Activated CD4-positive, alpha-beta memory T cell treated with anti-CD3 and anti-CD28 coated beads for 36 hours (primary cell): ENCODE results near the gene PRCD. TPM values are rescaled to one million over a fixed set of nuclear protein-coding genes. Genes with fewer than 3 reads are reported as not detected.

ENCODE experiments used
- CTCF ChIA-PET: fragments of 350-600 bp; sonication (Branson Sonifier 250); formaldehyde crosslinking; loops from one replicate; lab custom pipeline; 2021; ENCODE audit warnings: antibody characterized with exemption, inconsistent platforms; lab: Charles Lee
- POLR2A ChIA-PET: fragments of 350-600 bp; sonication (Branson Sonifier 250); formaldehyde crosslinking; loops from one replicate; lab custom pipeline; 2021; ENCODE audit warnings: antibody characterized with exemption; lab: Charles Lee
- DNase-seq: peaks from one replicate; pipeline ENCODE4 v3.0.0-alpha.2; 2020
- H3K27ac Mint-ChIP-seq: one replicate; pipeline ENCODE4 v1.8.0; 2021; ENCODE audit warnings: mixed read lengths
- H3K27me3 Mint-ChIP-seq: one replicate; pipeline ENCODE4 v1.8.0; 2021; ENCODE audit warnings: mixed read lengths
- H3K36me3 Mint-ChIP-seq: one replicate; pipeline ENCODE4 v1.8.0; 2021; ENCODE audit warnings: mixed read lengths
- H3K4me1 Mint-ChIP-seq: one replicate; pipeline ENCODE4 v1.8.0; 2021; ENCODE audit warnings: low read depth, mixed read lengths
- H3K4me3 Mint-ChIP-seq: one replicate; pipeline ENCODE4 v1.8.0; 2021; ENCODE audit warnings: mild to moderate bottlenecking, mixed read lengths
- H3K9me3 Mint-ChIP-seq: one replicate; pipeline ENCODE4 v1.8.0; 2021; ENCODE audit warnings: mixed read lengths
- intact Hi-C: fragments of 100-400 bp; cut with micrococcal nuclease; formaldehyde crosslinking; loops from one replicate; pipeline ENCODE4 v1.15.1; 2023
- total RNA-seq, 2 experiments: library from RNA; stranded (reverse); gene quantifications; one replicate each; pipeline ENCODE4 v1.2.3, GENCODE V29; 2021

PRCD gene
- total RNA-seq, 2 experiments from 2014 or later, result not detected

DNA sequence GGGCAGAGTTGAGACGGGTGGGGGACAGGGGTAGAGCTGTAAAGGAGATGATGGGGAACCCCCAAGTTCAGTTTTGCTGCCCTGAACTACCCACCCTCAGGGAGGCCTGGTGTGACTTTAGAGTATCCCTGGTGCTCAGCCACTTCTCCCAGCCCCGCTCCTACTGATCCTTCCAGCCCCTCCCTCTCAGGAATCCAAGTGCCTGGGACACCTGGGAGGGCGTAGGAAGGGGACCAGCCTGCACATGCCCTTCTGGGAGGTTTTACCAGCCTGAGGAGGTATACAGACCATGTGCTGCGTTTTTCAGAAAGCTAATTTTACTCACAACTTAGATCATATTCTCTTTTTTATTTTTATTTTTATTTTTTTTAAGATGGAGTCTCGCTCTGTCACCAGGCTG lies 41.7 kb downstream of the PRCD start:
- H3K27ac Mint-ChIP-seq, result no peak overlapping the region
- POLR2A ChIA-PET, result no interaction called here
- no peaks in the 10 kb centered on the region for H3K9me3 Mint-ChIP-seq
- peaks cover 13% of the 10 kb centered on the region for H3K4me1 Mint-ChIP-seq
- no peaks in the 10 kb centered on the region for H3K36me3 Mint-ChIP-seq
- intact Hi-C loops, result no loop called here
- CTCF ChIA-PET, result no interaction called here
- peaks cover 19% of the 10 kb centered on the region for H3K27me3 Mint-ChIP-seq
- DNase-seq, result no peak
- no peak overlapping the region for H3K4me3 Mint-ChIP-seq

DNA sequence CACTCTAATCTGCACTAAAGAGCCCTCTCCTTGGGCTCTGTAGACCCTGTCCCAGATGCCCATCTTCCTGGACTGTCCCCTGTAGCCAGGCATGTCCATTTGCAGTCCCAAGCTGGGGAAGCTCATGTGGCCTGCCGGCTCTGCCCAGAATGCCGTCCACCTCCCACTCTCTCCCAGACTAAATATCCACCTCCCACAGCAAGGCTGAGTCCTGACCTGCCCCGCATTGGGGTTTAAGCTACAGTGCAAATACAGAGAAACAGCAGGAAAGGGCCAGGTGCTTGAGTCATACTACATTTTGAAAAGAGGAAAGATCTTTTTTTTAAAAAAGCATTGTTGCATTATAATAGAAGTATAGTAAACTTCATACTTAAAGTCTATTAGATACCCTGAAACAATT lies 42.8 kb downstream of the PRCD start:
- Mint-ChIP-seq H3K4me3 (no peak overlapping the region), H3K36me3 (no peaks in the 10 kb centered on the region), H3K27ac (no peak overlapping the region), H3K4me1 (peaks cover 20% of the 10 kb centered on the region), H3K9me3 (no peaks in the 10 kb centered on the region), H3K27me3 (peaks cover 29% of the 10 kb centered on the region)
- CTCF ChIA-PET, result interaction anchor here (0.6 kb wide), 1 partner anchor 20 kb away, joined by 3 read pairs; no protein-coding TSS in a partner anchor
- no peak for DNase-seq
- POLR2A ChIA-PET, result no interaction called here
- intact Hi-C loops, result no loop called here

DNA sequence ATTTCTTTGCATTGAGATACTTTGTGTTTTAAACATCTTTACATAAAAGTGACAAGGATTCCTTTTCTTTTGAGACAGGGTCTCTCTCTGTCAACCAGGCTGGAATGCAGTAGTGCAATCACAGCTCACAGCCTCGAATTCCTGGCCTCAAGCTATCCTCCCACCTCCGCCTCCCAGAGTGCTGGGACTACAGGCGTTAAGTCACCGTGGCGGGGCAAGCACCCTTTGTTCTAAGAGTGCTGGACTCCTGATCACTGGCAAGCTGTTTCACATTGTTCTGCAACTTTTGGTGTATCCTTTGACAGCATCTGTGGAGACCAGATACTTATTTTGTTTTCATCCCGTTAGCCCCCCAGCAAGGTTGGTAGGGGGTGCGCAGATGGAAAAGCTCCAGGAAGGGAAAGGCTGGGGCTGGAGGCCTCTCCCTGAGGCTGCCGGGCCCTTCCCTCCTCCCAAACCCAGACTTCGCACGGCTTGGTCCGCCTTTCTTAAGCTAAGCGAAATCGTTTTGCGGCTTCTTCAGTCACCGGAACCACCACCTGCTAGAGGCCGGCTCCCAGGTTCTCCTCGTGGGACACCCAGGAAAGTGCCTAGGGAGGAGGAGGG lies 44.7 kb downstream of the PRCD start:
- intact Hi-C loops, result loop anchor here (5.0 kb wide), 1 partner anchor 48 kb away; no protein-coding TSS in a partner anchor
- CTCF ChIA-PET, result interaction anchor here (0.6 to 2.0 kb wide), 5 partner anchors 8 to 61 kb away, joined by 3 to 7 read pairs (median 3); no protein-coding TSS in a partner anchor
- no peaks in the 10 kb centered on the region for H3K9me3 Mint-ChIP-seq
- no peak overlapping the region for H3K27ac Mint-ChIP-seq
- H3K4me3 Mint-ChIP-seq, result peak overlapping the region; percentile 57
- POLR2A ChIA-PET, result no interaction called here
- no peak for DNase-seq
- peaks cover 44% of the 10 kb centered on the region for H3K27me3 Mint-ChIP-seq
- peaks cover 14% of the 10 kb centered on the region for H3K4me1 Mint-ChIP-seq
- peaks cover 3% of the 10 kb centered on the region for H3K36me3 Mint-ChIP-seq

DNA sequence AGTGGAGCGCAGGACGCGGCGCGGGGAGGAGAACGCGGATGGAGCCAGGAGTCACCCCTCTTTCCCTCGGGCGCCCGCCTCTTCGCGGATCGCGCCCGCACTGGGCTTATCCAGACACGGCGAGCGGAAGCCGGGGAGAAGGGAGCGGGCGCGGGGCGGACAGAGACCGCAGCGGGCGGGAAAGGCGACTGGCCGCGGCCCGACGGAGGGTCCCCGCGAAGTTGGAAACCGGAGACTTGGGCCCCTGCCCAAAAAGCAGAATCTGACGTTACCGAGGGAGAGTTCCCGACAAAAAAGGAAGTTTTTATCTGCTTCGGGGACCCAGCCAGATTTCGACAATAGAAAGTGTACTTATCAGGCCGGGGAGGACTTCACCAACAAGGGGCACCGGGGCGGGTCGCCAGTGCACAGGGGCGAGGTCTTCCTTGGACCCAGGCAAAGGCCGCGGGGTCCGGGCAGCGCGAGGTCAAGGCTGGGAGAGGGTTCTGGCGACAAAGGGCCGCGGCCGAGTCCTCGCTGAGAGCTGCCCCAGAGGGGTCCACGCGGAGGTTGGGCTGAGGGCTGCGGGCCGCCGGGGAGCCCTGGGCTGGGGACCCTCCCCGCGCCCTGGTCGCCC lies 45.3 kb downstream of the PRCD start:
- intact Hi-C loops, result loop anchor here (5.0 kb wide), 1 partner anchor 47 kb away; no protein-coding TSS in a partner anchor
- peaks cover 46% of the 10 kb centered on the region for H3K27me3 Mint-ChIP-seq
- peaks cover 13% of the 10 kb centered on the region for H3K4me1 Mint-ChIP-seq
- ChIA-PET CTCF (interaction anchor here (0.6 to 2.0 kb wide), 6 partner anchors 27 to 96 kb away, joined by 3 to 14 read pairs (median 5); no protein-coding TSS in a partner anchor), POLR2A (interaction anchor here (1.5 kb wide), 1 partner anchor 27 kb away, joined by 9 read pairs; no protein-coding TSS in a partner anchor)
- H3K9me3 Mint-ChIP-seq, result no peaks in the 10 kb centered on the region
- peaks cover 3% of the 10 kb centered on the region for H3K36me3 Mint-ChIP-seq
- DNase-seq, result no peak
- H3K27ac Mint-ChIP-seq, result no peak overlapping the region
- H3K4me3 Mint-ChIP-seq, result peak overlapping the region; percentile 57

DNA sequence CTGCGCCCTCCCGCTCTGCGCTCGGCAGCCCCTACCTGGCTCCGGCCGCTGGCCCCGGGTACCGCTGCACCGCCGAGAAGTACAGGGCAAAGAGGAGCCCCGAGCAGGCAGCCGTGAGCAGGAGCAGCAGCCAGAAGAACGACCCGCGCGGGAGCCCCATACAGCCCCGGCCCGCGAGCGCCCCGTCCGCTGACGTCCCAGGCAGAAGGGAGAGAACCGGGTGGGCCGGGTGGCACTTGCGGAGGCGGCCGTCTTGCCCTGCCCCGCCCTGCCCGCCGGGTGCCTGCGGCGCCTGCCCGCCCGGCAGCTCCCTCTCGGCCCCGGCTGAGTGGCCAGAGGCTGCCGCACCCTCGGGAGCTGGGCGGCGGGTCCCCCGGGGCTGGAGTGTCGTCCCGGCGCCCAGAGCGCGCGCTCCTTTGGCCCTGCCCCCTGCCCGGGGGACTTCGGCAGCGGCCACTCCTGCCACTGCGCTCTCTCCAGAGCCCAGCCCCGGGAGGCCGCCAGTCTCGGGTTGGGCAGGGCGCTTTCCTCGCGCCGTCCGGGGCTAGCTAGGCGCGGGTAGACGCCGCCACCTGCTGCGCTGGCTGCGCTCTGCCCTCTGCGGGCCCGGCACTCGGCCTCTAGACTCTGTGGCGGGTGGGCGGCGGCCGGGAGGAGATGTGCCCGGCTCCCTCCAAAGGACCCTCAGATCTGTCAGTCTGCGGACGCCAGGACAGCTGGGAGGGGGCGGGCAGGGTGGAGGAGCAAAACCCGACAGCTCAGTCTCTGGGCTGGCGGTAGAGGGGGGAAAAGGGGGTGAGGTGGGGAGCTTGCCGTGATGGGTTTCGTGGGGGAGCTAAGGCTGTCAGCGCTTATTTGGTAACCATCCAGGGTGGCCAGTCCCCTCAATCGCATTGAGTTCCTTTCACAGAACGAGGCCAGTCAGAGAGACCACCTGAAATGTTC lies 46.1 kb downstream of the PRCD start, which contains the start of gene ST6GALNAC2:
Gene ST6GALNAC2 (minus strand): TSS at position 212 of the 945 bp plus-strand sequence. CDS start 52 bp downstream, at position 160.
- intact Hi-C loops, result loop anchor here (5.0 kb wide), 1 partner anchor 46 kb away; no protein-coding TSS in a partner anchor
- Mint-ChIP-seq H3K27me3 (peaks cover 46% of the 10 kb centered on the region), H3K36me3 (peaks cover 3% of the 10 kb centered on the region), H3K4me3 (peak within 1 kb of the TSS; percentile 57), H3K9me3 (no peaks in the 10 kb centered on the region), H3K27ac (no peak within 1 kb of the TSS), H3K4me1 (peaks cover 13% of the 10 kb centered on the region)
- peak; percentile 53 for DNase-seq
- ChIA-PET POLR2A (interaction anchor here (1.1 to 1.5 kb wide), 3 partner anchors 25 to 28 kb away, joined by 3 to 9 read pairs (median 3); no protein-coding TSS in a partner anchor), CTCF (interaction anchor here (0.9 to 1.9 kb wide), 8 partner anchors 29 to 201 kb away, joined by 3 to 14 read pairs (median 5); partner anchors contain the start of gene SPHK1)

DNA sequence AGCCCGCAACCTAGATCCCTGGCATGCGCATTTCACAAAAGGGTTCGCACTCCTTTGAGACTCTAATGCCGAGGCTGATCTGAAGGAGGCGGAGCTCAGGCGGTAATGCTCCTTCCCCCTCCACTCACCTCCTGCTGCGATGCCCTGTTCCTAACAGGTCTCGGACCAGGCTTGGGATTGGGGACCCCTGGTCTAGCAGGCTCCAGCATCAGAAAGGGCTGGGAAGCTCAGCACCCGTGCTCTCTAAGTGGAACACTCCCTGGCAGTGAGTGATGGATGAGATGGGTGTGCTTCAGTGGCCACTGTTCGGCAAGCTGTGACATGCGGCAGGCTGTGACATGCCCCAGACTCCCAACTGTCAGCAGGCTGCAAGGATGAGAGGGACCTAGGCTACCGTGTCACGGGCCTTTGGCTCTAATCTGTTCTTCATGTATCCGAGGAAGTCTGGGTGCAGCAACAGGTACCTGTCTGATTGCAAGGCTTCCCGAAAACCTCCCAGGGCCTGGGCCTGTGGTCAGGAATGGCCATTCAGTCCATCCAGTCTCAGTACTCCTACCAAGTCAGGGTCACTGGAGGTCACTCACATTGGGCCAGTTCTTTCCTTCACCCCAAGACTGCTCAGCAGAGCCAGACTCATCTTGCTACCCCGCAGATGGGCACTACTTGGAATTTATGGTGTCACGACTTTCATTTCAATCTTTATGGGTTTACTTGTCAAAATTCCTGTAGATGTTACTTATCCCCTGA lies 47.1 kb downstream of the PRCD start:
- H3K27ac Mint-ChIP-seq, result no peak overlapping the region
- peaks cover 46% of the 10 kb centered on the region for H3K27me3 Mint-ChIP-seq
- peaks cover 13% of the 10 kb centered on the region for H3K4me1 Mint-ChIP-seq
- intact Hi-C loops, result loop anchor here (5.0 kb wide), 1 partner anchor 45 kb away; no protein-coding TSS in a partner anchor
- H3K4me3 Mint-ChIP-seq, result no peak overlapping the region
- POLR2A ChIA-PET, result interaction anchor here (1.1 to 1.5 kb wide), 3 partner anchors 26 to 29 kb away, joined by 3 to 9 read pairs (median 3); no protein-coding TSS in a partner anchor
- CTCF ChIA-PET, result interaction anchor here (1.4 to 1.9 kb wide), 4 partner anchors 37 to 202 kb away, joined by 5 to 14 read pairs (median 9); partner anchors contain the start of gene SPHK1
- no peak for DNase-seq
- peaks cover 3% of the 10 kb centered on the region for H3K36me3 Mint-ChIP-seq
- no peaks in the 10 kb centered on the region for H3K9me3 Mint-ChIP-seq

DNA sequence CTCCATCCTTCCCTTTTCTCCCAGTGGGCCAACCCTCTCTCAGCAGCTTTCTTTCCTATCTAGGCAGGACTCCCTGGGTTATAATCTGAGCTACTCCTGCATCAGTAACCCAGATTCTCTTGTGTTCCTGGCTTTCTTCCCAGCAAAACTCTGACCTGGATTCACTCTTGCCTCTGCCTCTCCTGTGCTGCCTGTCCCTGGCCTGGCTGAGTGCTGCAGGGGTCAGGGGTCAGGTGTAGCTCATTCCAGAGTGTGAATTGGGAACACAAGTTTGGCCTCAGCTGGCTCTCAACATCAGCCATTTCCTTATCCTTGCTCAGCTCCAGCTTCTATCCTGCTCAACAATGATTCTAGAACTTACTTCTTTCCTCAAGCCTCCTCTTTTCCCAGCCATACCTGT lies 48.3 kb downstream of the PRCD start:
- Mint-ChIP-seq H3K27me3 (peaks cover 42% of the 10 kb centered on the region), H3K27ac (no peak overlapping the region), H3K36me3 (peaks cover 3% of the 10 kb centered on the region), H3K4me3 (no peak overlapping the region), H3K4me1 (peaks cover 13% of the 10 kb centered on the region), H3K9me3 (no peaks in the 10 kb centered on the region)
- DNase-seq, result no peak
- ChIA-PET CTCF (interaction anchor here (1.2 kb wide), 1 partner anchor 36 kb away, joined by 4 read pairs; no protein-coding TSS in a partner anchor), POLR2A (interaction anchor here (1.4 kb wide), 1 partner anchor 30 kb away, joined by 3 read pairs; no protein-coding TSS in a partner anchor)
- intact Hi-C loops, result loop anchor here (5.0 kb wide), 1 partner anchor 44 kb away; no protein-coding TSS in a partner anchor

DNA sequence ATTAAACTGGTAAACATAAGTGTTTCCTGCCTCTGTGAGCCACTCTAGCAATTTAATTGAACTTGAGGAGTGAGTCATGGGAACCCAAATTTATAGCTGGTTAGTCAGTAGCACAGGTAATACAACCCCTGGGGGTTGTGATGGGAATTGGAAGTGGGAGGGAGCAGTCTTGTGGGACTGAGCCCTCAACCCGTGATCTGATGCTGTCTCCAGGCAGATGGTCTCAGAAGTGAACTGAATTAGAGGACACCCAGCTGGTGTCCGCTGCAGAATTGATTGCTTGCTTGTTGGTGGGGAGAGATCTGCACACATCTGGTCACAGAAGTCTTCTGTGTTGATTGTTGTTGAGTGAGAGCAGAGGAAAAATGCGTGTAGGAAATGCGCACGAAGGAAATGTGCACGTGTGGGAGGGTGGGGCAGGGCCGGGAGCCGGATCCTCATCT lies 53.6 kb downstream of the PRCD start:
- ChIA-PET CTCF (interaction anchor here (1.0 to 1.4 kb wide), 2 partner anchors 35 to 76 kb away, joined by 3 to 5 read pairs; no protein-coding TSS in a partner anchor), POLR2A (interaction anchor here (1.2 kb wide), 1 partner anchor 36 kb away, joined by 3 read pairs; no protein-coding TSS in a partner anchor)
- Mint-ChIP-seq H3K27ac (no peak overlapping the region), H3K27me3 (peaks cover 16% of the 10 kb centered on the region), H3K9me3 (no peaks in the 10 kb centered on the region), H3K4me1 (peaks cover 2% of the 10 kb centered on the region), H3K36me3 (peaks cover 3% of the 10 kb centered on the region), H3K4me3 (no peak overlapping the region)
- intact Hi-C loops, result no loop called here
- no peak for DNase-seq

DNA sequence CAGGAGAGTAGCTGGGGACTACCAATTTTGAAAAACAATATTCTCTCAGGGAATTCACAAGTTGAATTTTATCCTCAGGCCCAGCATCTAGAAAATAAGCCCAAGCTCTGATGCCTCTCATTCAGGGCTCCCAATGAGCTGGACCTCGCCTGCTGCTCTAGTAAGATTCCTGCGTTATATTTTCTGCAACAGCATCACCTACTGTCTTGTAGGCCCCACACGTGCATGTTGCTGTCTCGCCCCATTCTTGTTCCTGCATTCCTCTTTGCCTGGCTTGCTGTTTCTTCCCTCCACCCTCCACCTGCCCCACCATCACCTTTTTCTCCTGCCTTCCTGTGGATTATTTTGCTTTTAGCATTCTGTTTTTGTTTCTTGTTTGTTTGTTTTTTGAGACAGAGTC lies 54.1 kb downstream of the PRCD start:
- intact Hi-C loops, result no loop called here
- peaks cover 2% of the 10 kb centered on the region for H3K4me1 Mint-ChIP-seq
- H3K9me3 Mint-ChIP-seq, result no peaks in the 10 kb centered on the region
- H3K4me3 Mint-ChIP-seq, result no peak overlapping the region
- DNase-seq, result no peak
- no peak overlapping the region for H3K27ac Mint-ChIP-seq
- ChIA-PET CTCF (interaction anchor here (1.0 to 1.4 kb wide), 2 partner anchors 36 to 76 kb away, joined by 3 to 5 read pairs; no protein-coding TSS in a partner anchor), POLR2A (interaction anchor here (1.2 kb wide), 1 partner anchor 37 kb away, joined by 3 read pairs; no protein-coding TSS in a partner anchor)
- peaks cover 12% of the 10 kb centered on the region for H3K27me3 Mint-ChIP-seq
- peaks cover 3% of the 10 kb centered on the region for H3K36me3 Mint-ChIP-seq

DNA sequence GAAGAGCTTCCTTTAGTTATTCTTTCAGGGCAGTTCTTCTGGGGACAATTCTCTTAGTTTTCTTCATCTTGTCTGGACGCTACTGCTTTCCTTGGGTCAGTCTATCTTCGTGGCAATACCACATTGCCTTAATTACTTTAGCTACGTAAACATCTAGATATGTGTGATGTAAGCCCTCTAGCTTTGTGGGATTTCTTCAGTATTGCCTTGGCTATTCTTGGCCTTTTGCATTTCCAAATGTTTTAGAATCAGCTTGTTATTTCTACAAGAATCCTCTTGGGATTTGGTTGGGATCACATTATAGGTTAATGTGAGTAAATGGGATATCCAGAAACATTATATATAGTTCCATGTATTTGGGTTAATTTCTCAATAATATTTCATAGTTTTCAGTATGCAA lies 54.8 kb downstream of the PRCD start:
- POLR2A ChIA-PET, result no interaction called here
- intact Hi-C loops, result no loop called here

More for the DNA sequence above, 54.8 kb downstream of the PRCD start:
- H3K27ac Mint-ChIP-seq, result no peak overlapping the region
- no peaks in the 10 kb centered on the region for H3K36me3 Mint-ChIP-seq
- no peaks in the 10 kb centered on the region for H3K9me3 Mint-ChIP-seq
- H3K4me3 Mint-ChIP-seq, result no peak overlapping the region
- H3K27me3 Mint-ChIP-seq, result peaks cover 6% of the 10 kb centered on the region
- DNase-seq, result no peak
- peaks cover 2% of the 10 kb centered on the region for H3K4me1 Mint-ChIP-seq
- CTCF ChIA-PET, result interaction anchor here (1.0 kb wide), 1 partner anchor 71 kb away, joined by 3 read pairs; no protein-coding TSS in a partner anchor
